Myometrial cell (primary cell): Measurements from ENCODE around the gene ZNF90. TPM values are rescaled to one million over a fixed set of nuclear protein-coding genes. Genes with fewer than 3 reads are reported as not detected.

ENCODE experiments used
- total RNA-seq: library from RNA; depleted of rRNA; stranded (reverse); fragments of >200 nt; gene quantifications from 2 replicates; pipeline ENCODE4 v1.2.3, GENCODE V29; 2015

Gene ZNF90
- total RNA-seq = 0.89 and 1.2 TPM in 2 replicates

GRCh38 chr19:20077791-20078463 is at the start of gene ZNF90:
Gene ZNF90, plus strand, starts transcription at chr19:20078000. Its CDS starts 133 bp downstream, at chr19:20078133.

GRCh38 chr19:20039203-20039723 is 38.5 kb upstream of the ZNF90 start, which contains the start of gene ZNF682:
Gene ZNF682, minus strand, starts transcription at chr19:20039505. Its CDS starts 160 bp downstream, at chr19:20039345.

GRCh38 chr19:20167020-20167644 is 89.3 kb downstream of the ZNF90 start, which contains the start of gene ZNF486:
Gene ZNF486, plus strand, starts transcription at chr19:20167214. Its CDS starts 117 bp downstream, at chr19:20167331.

Other genes starting within 250 kb of the ZNF90 start
- 1.8 and 2.3 TPM in 2 replicates for gene ZNF253, start 212.1 kb upstream of the ZNF90 start, total RNA-seq
- 0.58 and 5.7 TPM in 2 replicates for gene ZNF93, start 177.1 kb upstream of the ZNF90 start, total RNA-seq
- gene ZNF682, start 38.5 kb upstream of the ZNF90 start, total RNA-seq = 0.86 and 1.4 TPM in 2 replicates
- gene ZNF486, start 89.2 kb downstream of the ZNF90 start, total RNA-seq = 7.1 and 13.8 TPM in 2 replicates